ENCODE results near the gene GPATCH4.
"Not testable (repeated sequence)": the region's sequence is repeated elsewhere in the genome, so short reads cannot be mapped to it uniquely, and the experiment has no call there.

The GPATCH4 gene

DNA sequence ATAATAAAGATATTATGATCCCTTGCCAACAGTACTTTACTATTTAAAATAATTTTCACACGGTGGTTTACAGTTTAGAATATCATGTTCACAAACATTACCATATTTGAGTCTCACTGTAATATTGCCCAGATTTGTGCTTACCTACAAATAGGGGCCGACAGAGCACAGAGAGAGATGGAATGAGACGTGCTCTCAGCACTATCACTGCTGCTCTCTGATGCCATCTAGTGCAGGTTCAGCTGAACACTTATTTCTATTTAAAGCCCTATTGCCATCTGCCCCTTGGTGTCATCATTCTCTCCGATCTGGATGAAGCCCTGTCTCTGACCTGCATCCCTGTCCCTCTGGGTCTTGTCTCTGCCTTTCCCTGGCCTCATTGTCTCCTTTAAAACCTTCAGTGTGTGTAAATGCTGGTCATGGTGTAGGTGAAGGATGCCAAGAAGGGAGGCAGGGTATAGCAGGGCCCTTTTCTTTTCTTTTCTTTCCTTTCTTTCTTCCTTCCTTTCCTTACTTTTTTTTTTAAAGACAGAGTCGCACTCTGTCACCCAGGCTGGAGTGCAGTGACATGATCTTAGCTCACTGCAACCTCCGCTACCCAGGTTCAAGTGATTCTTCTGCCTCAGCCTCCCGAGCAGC, 6.9 kb upstream of the GPATCH4 start:
- Histone ChIP-seq H3K4me1 (ENCODE audit: insufficient read depth, insufficient read length) (no peaks in the 10 kb centered on the region), H3K4me3 (ENCODE audit: insufficient read length, low read depth) (no peak overlapping the region), H3K9me3 (ENCODE audit: insufficient read depth, low read length) (no peaks in the 10 kb centered on the region), H3K27me3 (ENCODE audit: insufficient read depth, insufficient read length) (no peaks in the 10 kb centered on the region), H3K9ac (ENCODE audit: insufficient read length, low read depth) (no peak overlapping the region), H3K36me3 (ENCODE audit: insufficient read depth, insufficient read length, low read length) (no peaks in the 10 kb centered on the region)
- DNase-seq (ENCODE audit: low read depth, low spot score): no peak
- TF ChIP-seq YY1 (IDR thresholded peaks at IDR 0.05; ENCODE audit: insufficient read depth, insufficient read length) (no peak), ZNF274 (IDR thresholded peaks at IDR 0.05; ENCODE audit: low read depth, low read length) (no peak), SUZ12 (IDR thresholded peaks at IDR 0.05; ENCODE audit: extremely low read depth, insufficient read depth, insufficient read length) (no peak)

DNA sequence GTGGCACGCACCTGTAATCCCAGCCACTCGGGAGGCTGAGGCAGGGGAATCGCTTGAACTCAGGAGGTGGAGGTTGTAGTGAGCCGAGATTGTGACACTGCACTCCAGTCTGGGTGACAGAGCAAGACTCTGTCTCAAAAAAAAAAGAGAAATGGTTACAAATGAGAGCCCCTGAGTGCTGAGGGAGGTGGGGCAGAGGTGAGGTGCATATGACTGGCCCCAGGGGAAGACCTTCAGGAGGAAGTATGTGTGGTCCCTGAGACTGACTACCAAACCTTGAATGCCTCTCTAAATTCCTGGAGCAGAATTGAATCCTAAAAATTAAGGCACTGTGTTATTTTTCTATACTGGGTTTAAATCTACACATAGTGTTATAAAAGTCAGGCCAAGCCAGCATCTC, 6.1 kb upstream of the GPATCH4 start:
- not testable (repeated sequence) for H3K9me3 ChIP-seq (ENCODE audit: insufficient read depth, low read length); H3K4me1 ChIP-seq (ENCODE audit: insufficient read depth, insufficient read length); H3K27me3 ChIP-seq (ENCODE audit: insufficient read depth, insufficient read length); H3K4me3 ChIP-seq (ENCODE audit: insufficient read length, low read depth); H3K36me3 ChIP-seq (ENCODE audit: insufficient read depth, insufficient read length, low read length); DNase-seq (ENCODE audit: low read depth, low spot score); H3K9ac ChIP-seq (ENCODE audit: insufficient read length, low read depth)

DNA sequence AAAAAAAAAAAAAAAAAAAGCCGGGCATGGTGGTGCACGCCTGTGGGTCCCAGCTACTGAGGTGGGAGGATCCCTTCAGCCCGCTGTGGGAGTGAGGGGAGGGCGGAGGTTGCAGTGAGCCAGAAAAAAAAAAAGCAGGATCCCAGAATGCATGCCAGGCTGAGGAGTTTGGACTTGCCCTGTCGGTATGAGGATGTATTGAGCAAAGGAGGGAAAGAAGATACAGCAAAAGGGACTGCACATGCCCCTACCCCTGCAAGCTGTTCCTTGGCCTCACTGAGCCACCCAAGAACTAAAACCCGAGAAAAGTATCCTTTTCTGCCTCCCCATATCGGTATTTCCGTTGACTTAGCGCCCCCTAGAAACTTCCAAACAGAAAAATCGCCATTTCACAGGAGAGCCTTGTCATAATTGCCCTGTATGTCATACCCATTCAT, 1.3 kb upstream of the GPATCH4 start:
- no peak for DNase-seq (ENCODE audit: low read depth, low spot score)
- Histone ChIP-seq H3K36me3 (ENCODE audit: insufficient read depth, insufficient read length, low read length) (peaks cover 23% of the 10 kb centered on the region), H3K27me3 (ENCODE audit: insufficient read depth, insufficient read length) (no peaks in the 10 kb centered on the region), H3K4me3 (ENCODE audit: insufficient read length, low read depth) (peak overlapping the region; percentile 17), H3K4me1 (ENCODE audit: insufficient read depth, insufficient read length) (peaks cover 2% of the 10 kb centered on the region), H3K9me3 (ENCODE audit: insufficient read depth, low read length) (no peaks in the 10 kb centered on the region), H3K9ac (ENCODE audit: insufficient read length, low read depth) (peak overlapping the region; percentile 56)
- TF ChIP-seq YY1 (IDR thresholded peaks at IDR 0.05; ENCODE audit: insufficient read depth, insufficient read length) (no peak), ZNF274 (IDR thresholded peaks at IDR 0.05; ENCODE audit: low read depth, low read length) (no peak), SUZ12 (IDR thresholded peaks at IDR 0.05; ENCODE audit: extremely low read depth, insufficient read depth, insufficient read length) (no peak)

DNA sequence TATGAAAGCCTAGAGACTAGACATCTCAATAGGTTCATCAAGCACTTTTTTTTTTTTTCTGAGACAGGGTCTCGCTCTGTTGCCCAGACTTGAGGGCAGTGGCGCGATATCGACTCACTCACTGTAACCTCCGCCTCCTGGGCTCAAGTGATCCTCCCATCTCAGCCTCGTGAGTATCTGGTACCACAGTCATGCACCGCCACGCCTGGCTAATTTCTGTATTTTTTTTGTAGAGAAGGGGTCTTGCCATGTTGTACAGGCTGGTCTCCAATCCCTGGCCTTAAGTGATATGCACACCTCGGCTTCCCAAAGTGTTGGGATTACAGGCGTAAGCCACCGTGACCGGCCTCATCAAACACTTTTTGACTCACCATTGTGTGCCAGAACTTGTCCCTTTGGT, 613 bp upstream of the GPATCH4 start:
- H3K36me3 ChIP-seq (ENCODE audit: insufficient read depth, insufficient read length, low read length): peaks cover 30% of the 10 kb centered on the region
- H3K9ac ChIP-seq (ENCODE audit: insufficient read length, low read depth): peak overlapping the region; percentile 95
- no peaks in the 10 kb centered on the region for H3K9me3 ChIP-seq (ENCODE audit: insufficient read depth, low read length)
- TF ChIP-seq SUZ12 (IDR thresholded peaks at IDR 0.05; ENCODE audit: extremely low read depth, insufficient read depth, insufficient read length): no peak
- no peak for TF ChIP-seq YY1 (IDR thresholded peaks at IDR 0.05; ENCODE audit: insufficient read depth, insufficient read length)
- no peak for TF ChIP-seq ZNF274 (IDR thresholded peaks at IDR 0.05; ENCODE audit: low read depth, low read length)
- DNase-seq (ENCODE audit: low read depth, low spot score): no peak
- no peaks in the 10 kb centered on the region for H3K27me3 ChIP-seq (ENCODE audit: insufficient read depth, insufficient read length)
- peak overlapping the region; percentile 93 for H3K4me3 ChIP-seq (ENCODE audit: insufficient read length, low read depth)
- H3K4me1 ChIP-seq (ENCODE audit: insufficient read depth, insufficient read length): peaks cover 2% of the 10 kb centered on the region

DNA sequence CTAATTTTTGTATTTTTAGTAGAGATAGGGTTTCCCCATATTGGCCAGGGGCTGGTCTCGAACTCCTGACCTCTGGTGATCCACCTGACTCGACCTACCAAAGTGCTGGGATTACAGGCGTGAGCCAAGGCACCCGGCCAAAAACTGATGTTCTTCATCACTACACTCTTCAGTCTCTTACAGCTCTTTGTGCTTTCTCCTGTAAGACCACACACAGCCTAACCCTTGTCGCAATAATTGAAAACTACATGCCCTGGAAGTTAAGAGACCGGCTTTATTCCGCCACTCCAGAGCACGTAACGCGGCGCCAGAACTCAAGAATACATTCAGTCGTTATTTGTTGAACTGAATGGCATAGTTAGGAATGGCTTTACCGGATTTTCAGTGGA, 552 bp downstream of the GPATCH4 start:
- H3K9ac ChIP-seq (ENCODE audit: insufficient read length, low read depth): peak overlapping the region; percentile 95
- DNase-seq (ENCODE audit: low read depth, low spot score): no peak

DNA sequence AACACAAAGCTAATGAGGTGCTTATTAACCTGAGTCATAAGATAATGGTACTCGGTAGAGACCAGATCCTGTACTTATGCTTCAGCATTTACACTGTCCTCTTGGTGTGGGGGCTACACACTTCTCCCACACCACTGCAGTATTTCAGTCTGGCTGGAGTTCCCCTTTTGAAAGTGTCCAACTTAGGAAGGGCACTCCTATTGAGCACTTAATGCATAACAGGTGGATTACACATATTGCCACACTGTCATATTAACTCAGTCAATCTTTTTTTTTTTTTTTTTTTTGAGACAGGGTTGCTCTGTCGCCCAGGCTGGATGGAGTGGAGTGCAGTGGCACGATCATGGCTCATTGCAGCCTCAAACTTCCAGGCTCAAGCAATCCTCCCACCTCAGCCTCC, 1.5 kb downstream of the GPATCH4 start:
- no peak for DNase-seq (ENCODE audit: low read depth, low spot score)

More for the DNA sequence above, 552 bp downstream of the GPATCH4 start:
- TF ChIP-seq SUZ12 (IDR thresholded peaks at IDR 0.05; ENCODE audit: extremely low read depth, insufficient read depth, insufficient read length) (no peak), ZNF274 (IDR thresholded peaks at IDR 0.05; ENCODE audit: low read depth, low read length) (no peak), YY1 (IDR thresholded peaks at IDR 0.05; ENCODE audit: insufficient read depth, insufficient read length) (no peak)
- H3K36me3 ChIP-seq (ENCODE audit: insufficient read depth, insufficient read length, low read length): peaks cover 42% of the 10 kb centered on the region
- peak overlapping the region; percentile 93 for H3K4me3 ChIP-seq (ENCODE audit: insufficient read length, low read depth)
- no peaks in the 10 kb centered on the region for H3K9me3 ChIP-seq (ENCODE audit: insufficient read depth, low read length)
- H3K4me1 ChIP-seq (ENCODE audit: insufficient read depth, insufficient read length): peaks cover 2% of the 10 kb centered on the region
- H3K27me3 ChIP-seq (ENCODE audit: insufficient read depth, insufficient read length): no peaks in the 10 kb centered on the region

DNA sequence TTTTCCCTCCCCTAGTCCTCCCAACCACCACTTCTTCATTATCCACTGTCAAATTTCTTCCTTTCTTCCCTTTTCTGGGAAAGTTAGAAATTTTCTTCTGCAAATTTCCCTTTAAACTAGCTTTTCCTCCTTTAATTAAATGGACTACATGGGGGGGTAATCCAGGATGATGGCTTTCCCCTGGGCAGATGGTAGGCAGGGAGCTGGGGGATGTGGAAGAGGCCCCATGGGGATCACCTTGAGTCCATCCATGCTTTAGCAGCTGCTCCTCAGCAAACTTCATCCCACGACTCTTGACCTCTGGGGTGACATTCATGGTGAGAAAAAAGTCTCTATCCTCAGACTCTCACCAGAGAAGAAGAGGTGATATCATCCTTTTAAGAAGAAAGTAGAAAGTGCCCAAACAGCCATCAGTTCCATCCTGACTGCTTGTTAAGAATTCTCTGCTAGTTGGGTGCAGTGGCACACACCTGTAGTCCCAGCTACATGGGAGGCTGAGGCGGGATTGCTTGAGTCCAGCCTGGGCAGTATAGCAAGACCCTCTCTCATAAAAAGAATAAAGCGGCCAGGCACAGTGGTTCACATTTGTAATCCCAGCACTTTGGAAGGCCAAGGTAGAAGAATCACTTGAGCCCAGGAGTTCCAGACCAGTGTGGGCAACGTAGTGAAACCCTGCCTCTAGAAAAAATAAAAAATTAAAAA, 2.4 kb downstream of the GPATCH4 start:
- no peak overlapping the region for H3K4me3 ChIP-seq (ENCODE audit: insufficient read length, low read depth)
- DNase-seq (ENCODE audit: low read depth, low spot score): no peak
- no peak overlapping the region for H3K9ac ChIP-seq (ENCODE audit: insufficient read length, low read depth)
- no peak for TF ChIP-seq SUZ12 (IDR thresholded peaks at IDR 0.05; ENCODE audit: extremely low read depth, insufficient read depth, insufficient read length)
- no peak for TF ChIP-seq ZNF274 (IDR thresholded peaks at IDR 0.05; ENCODE audit: low read depth, low read length)
- TF ChIP-seq YY1 (IDR thresholded peaks at IDR 0.05; ENCODE audit: insufficient read depth, insufficient read length): no peak
- H3K36me3 ChIP-seq (ENCODE audit: insufficient read depth, insufficient read length, low read length): peaks cover 60% of the 10 kb centered on the region
- peaks cover 5% of the 10 kb centered on the region for H3K4me1 ChIP-seq (ENCODE audit: insufficient read depth, insufficient read length)
- H3K9me3 ChIP-seq (ENCODE audit: insufficient read depth, low read length): no peaks in the 10 kb centered on the region
- H3K27me3 ChIP-seq (ENCODE audit: insufficient read depth, insufficient read length): no peaks in the 10 kb centered on the region

More for the DNA sequence above, 1.5 kb downstream of the GPATCH4 start:
- no peak overlapping the region for H3K9ac ChIP-seq (ENCODE audit: insufficient read length, low read depth)
- peaks cover 51% of the 10 kb centered on the region for H3K36me3 ChIP-seq (ENCODE audit: insufficient read depth, insufficient read length, low read length)
- H3K4me1 ChIP-seq (ENCODE audit: insufficient read depth, insufficient read length): peaks cover 5% of the 10 kb centered on the region
- H3K4me3 ChIP-seq (ENCODE audit: insufficient read length, low read depth): no peak overlapping the region
- TF ChIP-seq YY1 (IDR thresholded peaks at IDR 0.05; ENCODE audit: insufficient read depth, insufficient read length) (no peak), ZNF274 (IDR thresholded peaks at IDR 0.05; ENCODE audit: low read depth, low read length) (no peak)
- H3K27me3 ChIP-seq (ENCODE audit: insufficient read depth, insufficient read length): no peaks in the 10 kb centered on the region
- no peaks in the 10 kb centered on the region for H3K9me3 ChIP-seq (ENCODE audit: insufficient read depth, low read length)
